ENCODE measurements around the gene NR1I3.

DNA sequence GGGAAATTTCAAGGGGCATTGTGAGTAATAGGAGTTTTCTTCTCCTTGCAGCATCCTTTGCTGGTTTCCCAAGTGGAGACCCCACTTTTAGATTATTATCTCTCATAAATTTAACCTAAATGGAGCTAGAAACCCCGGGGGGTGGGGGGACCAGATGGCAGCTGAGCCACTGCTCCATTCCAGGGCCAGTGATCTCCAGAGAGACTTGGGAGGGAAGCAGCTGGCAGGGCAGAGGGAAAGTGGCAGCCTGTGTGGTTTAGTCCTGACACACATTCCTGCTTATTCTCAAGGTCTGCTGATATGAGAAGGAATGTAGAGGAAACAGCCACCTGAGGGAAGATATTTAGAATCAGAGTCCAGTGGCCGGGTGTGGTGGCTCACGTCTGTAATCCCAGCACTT is 36.9 kb upstream of the NR1I3 start:
- TF ChIP-seq, protein P1, sequence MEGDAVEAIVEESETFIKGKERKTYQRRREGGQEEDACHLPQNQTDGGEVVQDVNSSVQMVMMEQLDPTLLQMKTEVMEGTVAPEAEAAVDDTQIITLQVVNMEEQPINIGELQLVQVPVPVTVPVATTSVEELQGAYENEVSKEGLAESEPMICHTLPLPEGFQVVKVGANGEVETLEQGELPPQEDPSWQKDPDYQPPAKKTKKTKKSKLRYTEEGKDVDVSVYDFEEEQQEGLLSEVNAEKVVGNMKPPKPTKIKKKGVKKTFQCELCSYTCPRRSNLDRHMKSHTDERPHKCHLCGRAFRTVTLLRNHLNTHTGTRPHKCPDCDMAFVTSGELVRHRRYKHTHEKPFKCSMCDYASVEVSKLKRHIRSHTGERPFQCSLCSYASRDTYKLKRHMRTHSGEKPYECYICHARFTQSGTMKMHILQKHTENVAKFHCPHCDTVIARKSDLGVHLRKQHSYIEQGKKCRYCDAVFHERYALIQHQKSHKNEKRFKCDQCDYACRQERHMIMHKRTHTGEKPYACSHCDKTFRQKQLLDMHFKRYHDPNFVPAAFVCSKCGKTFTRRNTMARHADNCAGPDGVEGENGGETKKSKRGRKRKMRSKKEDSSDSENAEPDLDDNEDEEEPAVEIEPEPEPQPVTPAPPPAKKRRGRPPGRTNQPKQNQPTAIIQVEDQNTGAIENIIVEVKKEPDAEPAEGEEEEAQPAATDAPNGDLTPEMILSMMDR (IDR thresholded peaks at IDR 0.05) = no peak
- no peak for TF ChIP-seq POLR2A (IDR thresholded peaks at IDR 0.05)

Measured in lower leg skin (tissue), 3 donors.